HEK293 (cell line): Measurements from ENCODE around the gene SEC22A.

Experiments
- CTCF ChIA-PET: fragments of 350-600 bp; formaldehyde crosslinking; extraction: SDS; loops from one replicate; lab custom pipeline; 2021; ENCODE audit warnings: antibody characterized with exemption; lab: Yijun Ruan, JAX
- POLR2A ChIA-PET: fragments of 300-600 bp; formaldehyde crosslinking; extraction: SDS; loops from one replicate; lab custom pipeline; 2020; ENCODE audit warnings: antibody characterized with exemption, inconsistent platforms; lab: Yijun Ruan, JAX
- H3K27ac ChIP-seq: fragments of 200-500 bp; sonication (Bioruptor generic); 2 replicates; pipeline ENCODE4 v1.5.1; 2014; ENCODE audit warnings: low read depth, low read length, control low read depth, inconsistent platforms; ENCODE audit errors: extremely low read depth
- H3K36me3 ChIP-seq, 2 experiments: fragments of 200-500 bp in 1 of 2; sonication (Bioruptor generic) in 1 of 2; 1 replicate in 1 of 2; 2 replicates in 1 of 2; pipeline ENCODE4 v1.5.1; 2014 to 2017; ENCODE audit warnings: inconsistent platforms in 2 of 2, low read length in 2 of 2; ENCODE audit not compliant: control insufficient read depth in 2 of 2, insufficient read depth in 1 of 2
- H3K4me1 ChIP-seq: fragments of 200-500 bp; sonication (Bioruptor generic); 2 replicates; pipeline ENCODE4 v1.5.1; 2014; ENCODE audit warnings: mild to moderate bottlenecking, low read length, inconsistent platforms; ENCODE audit not compliant: control insufficient read depth, insufficient read depth
- H3K4me3 ChIP-seq: 2 replicates; pipeline ENCODE4 v1.5.1; 2011; ENCODE audit warnings: low read depth, mild to moderate bottlenecking, control low read depth, low read length, moderate library complexity
- H3K9me3 ChIP-seq: fragments of 200-500 bp; sonication (Bioruptor generic); 2 replicates; pipeline ENCODE4 v1.5.1; 2014; ENCODE audit warnings: low read depth, low read length, inconsistent platforms; ENCODE audit not compliant: control insufficient read depth, insufficient read depth
- EGR2 ChIP-seq: fragments of 450-650 bp; formaldehyde crosslinking; IDR thresholded peaks from 2 replicates; pipeline ENCODE4 v1.5.1; 2016; ENCODE audit warnings: low read depth, missing biosample characterization, missing genetic modification characterization
- GLI2 ChIP-seq: fragments of 450-650 bp; formaldehyde crosslinking; IDR thresholded peaks from 2 replicates; pipeline ENCODE4; 2017; ENCODE audit warnings: missing biosample characterization, missing genetic modification characterization, low read depth, borderline replicate concordance
- GLIS2 ChIP-seq: fragments of 450-650 bp; formaldehyde crosslinking; IDR thresholded peaks from 2 replicates; pipeline ENCODE4 v1.5.1; 2016; ENCODE audit warnings: missing biosample characterization, missing genetic modification characterization
- INSM2 ChIP-seq: fragments of 450-650 bp; formaldehyde crosslinking; IDR thresholded peaks from 2 replicates; pipeline ENCODE4 v1.5.1; 2016; ENCODE audit warnings: missing biosample characterization, missing genetic modification characterization
- KLF16 ChIP-seq: fragments of 450-650 bp; formaldehyde crosslinking; IDR thresholded peaks from 2 replicates; pipeline ENCODE4 v1.5.1; 2017; ENCODE audit warnings: missing biosample characterization, missing genetic modification characterization
- SCRT1 ChIP-seq: fragments of 450-650 bp; formaldehyde crosslinking; IDR thresholded peaks from 2 replicates; pipeline ENCODE4 v1.5.1; 2016; ENCODE audit warnings: missing biosample characterization, missing genetic modification characterization, borderline replicate concordance
- SCRT2 ChIP-seq: fragments of 450-650 bp; formaldehyde crosslinking; IDR thresholded peaks from 2 replicates; pipeline ENCODE4 v1.5.1; 2016; ENCODE audit warnings: missing biosample characterization, missing genetic modification characterization
- SP7 ChIP-seq: fragments of 450-650 bp; formaldehyde crosslinking; IDR thresholded peaks from 2 replicates; pipeline ENCODE4 v1.5.1; 2016; ENCODE audit warnings: missing biosample characterization, missing genetic modification characterization
- ZBTB48 ChIP-seq: fragments of 450-650 bp; formaldehyde crosslinking; IDR thresholded peaks from 2 replicates; pipeline ENCODE4 v1.5.1; 2016; ENCODE audit warnings: missing biosample characterization, missing genetic modification characterization
- ZBTB7A ChIP-seq: fragments of 450-650 bp; formaldehyde crosslinking; IDR thresholded peaks from 2 replicates; pipeline ENCODE4 v1.5.1; 2016; ENCODE audit warnings: low read depth, missing biosample characterization, missing genetic modification characterization
- ZFP41 ChIP-seq: fragments of 450-650 bp; formaldehyde crosslinking; IDR thresholded peaks from 2 replicates; pipeline ENCODE4 v1.5.1; 2016; ENCODE audit warnings: missing biosample characterization, missing genetic modification characterization, borderline replicate concordance
- ZNF138 ChIP-seq: fragments of 450-650 bp; formaldehyde crosslinking; IDR thresholded peaks from 2 replicates; pipeline ENCODE4 v1.5.1; 2016; ENCODE audit warnings: missing biosample characterization, missing genetic modification characterization, borderline replicate concordance
- ZNF146 ChIP-seq: fragments of 450-650 bp; formaldehyde crosslinking; IDR thresholded peaks from 2 replicates; pipeline ENCODE4 v1.5.1; 2016; ENCODE audit warnings: missing biosample characterization, missing genetic modification characterization
- ZNF169 ChIP-seq: fragments of 450-650 bp; formaldehyde crosslinking; IDR thresholded peaks from 2 replicates; pipeline ENCODE4 v1.5.1; 2016; ENCODE audit warnings: missing biosample characterization, missing genetic modification characterization
- ZNF19 ChIP-seq: fragments of 450-650 bp; formaldehyde crosslinking; IDR thresholded peaks from 2 replicates; pipeline ENCODE4; 2016; ENCODE audit warnings: missing biosample characterization, missing genetic modification characterization, low read depth
- ZNF223 ChIP-seq: fragments of 450-650 bp; formaldehyde crosslinking; IDR thresholded peaks from 2 replicates; pipeline ENCODE4 v1.5.1; 2016; ENCODE audit warnings: missing biosample characterization, missing genetic modification characterization
- ZNF324 ChIP-seq: fragments of 450-650 bp; formaldehyde crosslinking; IDR thresholded peaks from 2 replicates; pipeline ENCODE4 v1.5.1; 2016; ENCODE audit warnings: missing biosample characterization, missing genetic modification characterization
- ZNF335 ChIP-seq: fragments of 450-650 bp; formaldehyde crosslinking; conservative IDR thresholded peaks from 2 replicates; pipeline ENCODE4 v1.5.1; 2016; ENCODE audit warnings: missing biosample characterization, missing genetic modification characterization
- ZNF354C ChIP-seq: fragments of 450-650 bp; formaldehyde crosslinking; IDR thresholded peaks from 2 replicates; pipeline ENCODE4 v1.5.1; 2016; ENCODE audit warnings: missing biosample characterization, missing genetic modification characterization, low read depth, borderline replicate concordance
- ZNF362 ChIP-seq: fragments of 450-650 bp; formaldehyde crosslinking; IDR thresholded peaks from 2 replicates; pipeline ENCODE4 v1.5.1; 2016; ENCODE audit warnings: missing biosample characterization, missing genetic modification characterization
- ZNF416 ChIP-seq: fragments of 450-650 bp; formaldehyde crosslinking; IDR thresholded peaks from 2 replicates; pipeline ENCODE4 v1.5.1; 2016; ENCODE audit warnings: missing biosample characterization, missing genetic modification characterization
- ZNF514 ChIP-seq: fragments of 450-650 bp; formaldehyde crosslinking; IDR thresholded peaks from 2 replicates; pipeline ENCODE4 v1.5.1; 2016; ENCODE audit warnings: missing biosample characterization, missing genetic modification characterization
- ZNF585B ChIP-seq: fragments of 450-650 bp; formaldehyde crosslinking; IDR thresholded peaks from 2 replicates; pipeline ENCODE4 v1.5.1; 2016; ENCODE audit warnings: missing biosample characterization, missing genetic modification characterization
- ZNF645 ChIP-seq: fragments of 450-650 bp; formaldehyde crosslinking; IDR thresholded peaks from 2 replicates; pipeline ENCODE4; 2016; ENCODE audit warnings: missing biosample characterization, missing genetic modification characterization
- ZNF670 ChIP-seq: fragments of 450-650 bp; formaldehyde crosslinking; IDR thresholded peaks from 2 replicates; pipeline ENCODE4 v1.5.1; 2016; ENCODE audit warnings: missing biosample characterization, missing genetic modification characterization, low read depth
- ZNF747 ChIP-seq: fragments of 450-650 bp; formaldehyde crosslinking; IDR thresholded peaks from 2 replicates; pipeline ENCODE4 v1.5.1; 2016; ENCODE audit warnings: missing biosample characterization, missing genetic modification characterization

SEC22A gene

GRCh38 chr3:123275691-123276090 is 73.9 kb downstream of the SEC22A start:
- CTCF ChIA-PET = interaction anchor here (0.7 kb wide), 1 partner anchor 10 kb away, joined by 3 read pairs; no protein-coding TSS in a partner anchor
- no peaks in the 10 kb centered on the region for H3K4me1 ChIP-seq
- no peak overlapping the region for H3K4me3 ChIP-seq
- TF ChIP-seq ZFP41 (tag by site-specific recombination) (no peak), ZNF362 (tag by site-specific recombination) (no peak)
- no peaks in the 10 kb centered on the region for H3K9me3 ChIP-seq
- peaks cover 0 to 6% of the 10 kb centered on the region in 2 experiments; a peak in 1 of 3 replicates for H3K36me3 ChIP-seq
- POLR2A ChIA-PET = no interaction called here
- no peak overlapping the region for H3K27ac ChIP-seq

GRCh38 chr3:123276346-123277006 is 74.7 kb downstream of the SEC22A start:
- H3K27ac ChIP-seq = no peak overlapping the region
- ChIA-PET POLR2A (no interaction called here), CTCF (interaction anchor here (1.7 kb wide), 1 partner anchor 9 kb away, joined by 7 read pairs; no protein-coding TSS in a partner anchor)
- no peaks in the 10 kb centered on the region for H3K9me3 ChIP-seq
- H3K4me1 ChIP-seq = no peaks in the 10 kb centered on the region
- H3K4me3 ChIP-seq = no peak overlapping the region
- H3K36me3 ChIP-seq = peaks cover 0 to 4% of the 10 kb centered on the region in 2 experiments; a peak in 1 of 3 replicates
- TF ChIP-seq ZNF645 (tag by site-specific recombination) (no peak), ZNF416 (tag by site-specific recombination) (no peak), ZNF19 (tag by site-specific recombination) (no peak), INSM2 (tag by site-specific recombination) (no peak), KLF16 (tag by site-specific recombination) (no peak)

- no peak overlapping the region for H3K27ac ChIP-seq
- H3K9me3 ChIP-seq = no peaks in the 10 kb centered on the region
- no peaks in the 10 kb centered on the region for H3K36me3 ChIP-seq
- ChIA-PET POLR2A (no interaction called here), CTCF (interaction anchor here (1.7 kb wide), 1 partner anchor 9 kb away, joined by 7 read pairs; no protein-coding TSS in a partner anchor)
- no peak overlapping the region for H3K4me3 ChIP-seq
- H3K4me1 ChIP-seq = no peaks in the 10 kb centered on the region
- no peak for TF ChIP-seq ZNF354C (tag by site-specific recombination)
- TF ChIP-seq GLI2 (tag by site-specific recombination) = no peak
- TF ChIP-seq ZNF670 (tag by site-specific recombination) = no peak
- TF ChIP-seq ZNF169 = no peak
Observed at GRCh38 chr3:123277106-123277505, 75.4 kb downstream of the SEC22A start.

- no peak for TF ChIP-seq SP7 (tag by site-specific recombination)
- TF ChIP-seq SCRT2 (tag by site-specific recombination) = no peak
- no peak for TF ChIP-seq ZBTB48 (tag by site-specific recombination)
- TF ChIP-seq ZNF223 (tag by site-specific recombination) = no peak
- TF ChIP-seq ZNF747 (tag by site-specific recombination) = no peak
- TF ChIP-seq ZNF335 (tag by site-specific recombination) = no peak
- no peak for TF ChIP-seq GLIS2 (tag by site-specific recombination)
- TF ChIP-seq EGR2 (tag by site-specific recombination) = no peak
- TF ChIP-seq ZNF324 (tag by site-specific recombination) = no peak
- TF ChIP-seq ZNF514 (tag by site-specific recombination) = no peak
- no peak for TF ChIP-seq ZNF585B (tag by site-specific recombination)
- no peak for TF ChIP-seq SCRT1 (tag by site-specific recombination)
- TF ChIP-seq ZBTB7A (tag by site-specific recombination) = no peak
- TF ChIP-seq ZNF146 (tag by site-specific recombination) = no peak
- no peak for TF ChIP-seq ZNF138
- Histone ChIP-seq H3K27ac (no peak overlapping the region), H3K9me3 (no peaks in the 10 kb centered on the region), H3K4me3 (no peak overlapping the region), H3K36me3 (no peaks in the 10 kb centered on the region), H3K4me1 (no peaks in the 10 kb centered on the region)
- CTCF ChIA-PET = no interaction called here
- POLR2A ChIA-PET = no interaction called here
Observed at GRCh38 chr3:123278446-123278845, 76.7 kb downstream of the SEC22A start.
